AG09309 (cell line): ENCODE results near the gene GPR183.

ENCODE experiments used
- DNase-seq: peaks from one replicate; pipeline ENCODE4 v3.0.0-alpha.2; 2010; ENCODE audit warnings: low read depth
- H3K4me3 ChIP-seq: 2 replicates; pipeline ENCODE4 v1.5.1; 2011; ENCODE audit warnings: mild to moderate bottlenecking, low read depth, low read length, moderate library complexity; ENCODE audit not compliant: control insufficient read depth
- CTCF ChIP-seq: IDR thresholded peaks from 2 replicates; pipeline ENCODE4 v1.5.1; 2011; ENCODE audit warnings: mild to moderate bottlenecking, low read depth, low read length, inconsistent platforms; ENCODE audit not compliant: insufficient read depth, control insufficient read depth; ENCODE audit errors: missing control alignments

Gene GPR183

GRCh38 chr13:99278843-99279242, 28.4 kb downstream of the GPR183 start:
- TF ChIP-seq CTCF, result no peak
- no peak overlapping the region for H3K4me3 ChIP-seq
- DNase-seq, result no peak

- DNase-seq, result no peak
- H3K4me3 ChIP-seq, result no peak overlapping the region
- TF ChIP-seq CTCF, result no peak
Measured at GRCh38 chr13:99278200-99278599, 29.0 kb downstream of the GPR183 start.

- no peak overlapping the region for H3K4me3 ChIP-seq
- no peak for DNase-seq
Measured at GRCh38 chr13:99277629-99278028, 29.6 kb downstream of the GPR183 start.

GRCh38 chr13:99276706-99277105, 30.5 kb downstream of the GPR183 start:
- no peak overlapping the region for H3K4me3 ChIP-seq
- DNase-seq, result no peak
- no peak for TF ChIP-seq CTCF

More at GRCh38 chr13:99277629-99278028, 29.6 kb downstream of the GPR183 start:
- TF ChIP-seq CTCF, result no peak

GRCh38 chr13:99275093-99275469, 32.1 kb downstream of the GPR183 start:
- no peak for TF ChIP-seq CTCF
- H3K4me3 ChIP-seq, result no peak overlapping the region
- peak; percentile 29 for DNase-seq

- no peak for DNase-seq
- no peak for TF ChIP-seq CTCF
- H3K4me3 ChIP-seq, result no peak overlapping the region
Measured at GRCh38 chr13:99273128-99273527, 34.1 kb downstream of the GPR183 start.

- no peak for TF ChIP-seq CTCF
- H3K4me3 ChIP-seq, result no peak overlapping the region
- no peak for DNase-seq
Measured at GRCh38 chr13:99272481-99272880, 34.7 kb downstream of the GPR183 start.
